WTC11 (cell line): ENCODE data around the gene UPK3A. TPM values are rescaled to one million over a fixed set of nuclear protein-coding genes. Genes with fewer than 3 reads are reported as not detected.

Experiments used
- ATAC-seq: fragments of 200-7000 bp; cut with Tn5 transposase; 2 replicates; pipeline ENCODE4 v1.10.0; 2021; ENCODE audit warnings: mild to moderate bottlenecking, moderate library complexity
- CTCF ChIA-PET: fragments of 300-600 bp; sonication (Branson Sonifier 250); formaldehyde crosslinking; loops from one replicate; lab custom pipeline; 2021; ENCODE audit warnings: antibody characterized with exemption; lab: Charles Lee
- POLR2A ChIA-PET: fragments of 350-600 bp; sonication (Branson Sonifier 250); formaldehyde crosslinking; loops from one replicate; lab custom pipeline; 2021; ENCODE audit warnings: antibody characterized with exemption; lab: Charles Lee
- DNase-seq: peaks from one replicate; pipeline ENCODE4 v3.0.0; 2021; ENCODE audit warnings: low spot score
- H3K27ac Mint-ChIP-seq: 2 replicates; pipeline ENCODE4 v1.8.0; 2021; ENCODE audit warnings: mixed read lengths
- H3K27me3 Mint-ChIP-seq: 2 replicates; pipeline ENCODE4 v1.8.0; 2021; ENCODE audit warnings: low read depth, mild to moderate bottlenecking, moderate library complexity, mixed read lengths
- H3K36me3 Mint-ChIP-seq: 2 replicates; pipeline ENCODE4 v1.8.0; 2021; ENCODE audit warnings: mixed read lengths
- H3K4me1 Mint-ChIP-seq: 2 replicates; pipeline ENCODE4 v1.8.0; 2022; ENCODE audit warnings: mixed read lengths
- H3K4me3 Mint-ChIP-seq: 2 replicates; pipeline ENCODE4 v1.8.0; 2021; ENCODE audit warnings: mild to moderate bottlenecking, moderate library complexity, mixed read lengths
- H3K9me3 Mint-ChIP-seq: 2 replicates; pipeline ENCODE4 v1.8.0; 2021; ENCODE audit warnings: mixed read lengths
- CREB1 ChIP-seq: sonication (generic); formaldehyde crosslinking; IDR thresholded peaks from 2 replicates; pipeline ENCODE4 v1.8.0; 2023; ENCODE audit warnings: mild to moderate bottlenecking, missing genetic modification reagents
- E2F1 ChIP-seq: sonication (generic); formaldehyde crosslinking; IDR thresholded peaks from 2 replicates; pipeline ENCODE4 v1.8.0; 2022; ENCODE audit warnings: mild to moderate bottlenecking, missing genetic modification reagents
- FOXJ3 ChIP-seq: sonication (generic); formaldehyde crosslinking; IDR thresholded peaks from 2 replicates; pipeline ENCODE4 v1.9.0; 2021; ENCODE audit warnings: missing genetic modification reagents, mild to moderate bottlenecking, borderline replicate concordance
- FOXP1 ChIP-seq: sonication (generic); formaldehyde crosslinking; IDR thresholded peaks from 2 replicates; pipeline ENCODE4 v1.8.0; 2022; ENCODE audit warnings: missing genetic modification reagents, mild to moderate bottlenecking, moderate library complexity, borderline replicate concordance
- HMGXB4 ChIP-seq: sonication (generic); formaldehyde crosslinking; IDR thresholded peaks from 2 replicates; pipeline ENCODE4 v1.8.1; 2023; ENCODE audit warnings: mild to moderate bottlenecking, moderate library complexity, missing genetic modification reagents
- JAZF1 ChIP-seq: fragments of 250-450 bp; sonication (Bioruptor Pico); IDR thresholded peaks from 2 replicates; pipeline ENCODE4 v1.9.0; 2021; ENCODE audit warnings: moderate library complexity, mild to moderate bottlenecking, inconsistent platforms
- KAT7 ChIP-seq: sonication (generic); formaldehyde crosslinking; IDR thresholded peaks from 2 replicates; pipeline ENCODE4 v1.8.1; 2023; ENCODE audit warnings: missing genetic modification reagents, mild to moderate bottlenecking, borderline replicate concordance
- MLX ChIP-seq: sonication (generic); formaldehyde crosslinking; IDR thresholded peaks from 2 replicates; pipeline ENCODE4 v1.8.1; 2023; ENCODE audit warnings: mild to moderate bottlenecking, missing genetic modification reagents, moderate library complexity
- MYBL2 ChIP-seq: sonication (generic); formaldehyde crosslinking; IDR thresholded peaks from 2 replicates; pipeline ENCODE4 v1.8.1; 2023; ENCODE audit warnings: mild to moderate bottlenecking, moderate library complexity, missing genetic modification reagents
- NR2C2 ChIP-seq: sonication (generic); formaldehyde crosslinking; IDR thresholded peaks from 2 replicates; pipeline ENCODE4 v1.8.0; 2022; ENCODE audit warnings: mild to moderate bottlenecking, missing genetic modification reagents
- OVOL2 ChIP-seq: fragments of 250-450 bp; sonication (Bioruptor Pico); IDR thresholded peaks from 2 replicates; pipeline ENCODE4 v1.9.0; 2021; ENCODE audit warnings: mild to moderate bottlenecking, borderline replicate concordance
- PRRX2 ChIP-seq: fragments of 250-450 bp; sonication (Bioruptor Pico); IDR thresholded peaks from 2 replicates; pipeline ENCODE4 v1.8.0; 2021; ENCODE audit warnings: mild to moderate bottlenecking
- RORB ChIP-seq: fragments of 250-450 bp; sonication (Bioruptor Pico); IDR thresholded peaks from 2 replicates; pipeline ENCODE4 v1.9.0; 2021; ENCODE audit warnings: mild to moderate bottlenecking
- SP1 ChIP-seq: sonication (generic); formaldehyde crosslinking; conservative IDR thresholded peaks from 2 replicates; pipeline ENCODE4 v1.8.1; 2022; ENCODE audit warnings: missing genetic modification reagents
- TCF7 ChIP-seq: sonication (generic); formaldehyde crosslinking; IDR thresholded peaks from 2 replicates; pipeline ENCODE4 v1.8.0; 2022; ENCODE audit warnings: mild to moderate bottlenecking, low read depth, missing genetic modification reagents, moderate library complexity
- TEAD1 ChIP-seq: sonication (generic); formaldehyde crosslinking; IDR thresholded peaks from 2 replicates; pipeline ENCODE4 v1.8.0; 2022; ENCODE audit warnings: mild to moderate bottlenecking, missing genetic modification reagents
- TP53 ChIP-seq: sonication (generic); formaldehyde crosslinking; IDR thresholded peaks from 2 replicates; pipeline ENCODE4 v1.8.1; 2023; ENCODE audit warnings: mild to moderate bottlenecking, missing genetic modification reagents
- ZBTB21 ChIP-seq: sonication (generic); formaldehyde crosslinking; IDR thresholded peaks from 2 replicates; pipeline ENCODE4 v1.8.1; 2023; ENCODE audit warnings: mild to moderate bottlenecking, missing genetic modification reagents, borderline replicate concordance
- ZNF219 ChIP-seq: sonication (generic); formaldehyde crosslinking; IDR thresholded peaks from 2 replicates; pipeline ENCODE4 v1.8.0; 2023; ENCODE audit warnings: missing genetic modification reagents, mild to moderate bottlenecking, borderline replicate concordance
- ZNF317 ChIP-seq: sonication (generic); formaldehyde crosslinking; IDR thresholded peaks from 2 replicates; pipeline ENCODE4 v1.8.1; 2023; ENCODE audit warnings: low read depth, mild to moderate bottlenecking, moderate library complexity, missing genetic modification reagents, borderline replicate concordance
- ZNF396 ChIP-seq: fragments of 250-450 bp; sonication (Bioruptor Pico); IDR thresholded peaks from 2 replicates; pipeline ENCODE4 v1.8.0; 2021; ENCODE audit warnings: mild to moderate bottlenecking, moderate library complexity, borderline replicate concordance
- ZNF416 ChIP-seq: fragments of 250-450 bp; sonication (Bioruptor Pico); IDR thresholded peaks from 2 replicates; pipeline ENCODE4 v1.9.0; 2021; ENCODE audit warnings: mild to moderate bottlenecking, inconsistent platforms
- ZNF671 ChIP-seq: fragments of 250-450 bp; sonication (Bioruptor Pico); IDR thresholded peaks from 2 replicates; pipeline ENCODE4 v1.8.0; 2021; ENCODE audit warnings: mild to moderate bottlenecking
- total RNA-seq: library from RNA; stranded (reverse); gene quantifications from 3 replicates; pipeline ENCODE4 v1.2.3, GENCODE V29; 2021
- TF ChIP-seq, protein P1 (sequence below): sonication (generic); formaldehyde crosslinking; IDR thresholded peaks from 2 replicates; pipeline ENCODE4 v1.8.0; 2022; ENCODE audit warnings: mild to moderate bottlenecking, missing genetic modification reagents
- TF ChIP-seq, protein P2 (sequence below): sonication (generic); formaldehyde crosslinking; IDR thresholded peaks from 2 replicates; pipeline ENCODE4 v1.8.0; 2022; ENCODE audit warnings: mild to moderate bottlenecking, missing genetic modification reagents
- TF ChIP-seq, protein P3 (sequence below): fragments of 250-450 bp; sonication (Bioruptor Pico); IDR thresholded peaks from 2 replicates; pipeline ENCODE4 v2.1.2; 2022; ENCODE audit warnings: mild to moderate bottlenecking, moderate library complexity
- TF ChIP-seq, protein P4 (sequence below): fragments of 250-450 bp; sonication (Bioruptor Pico); conservative IDR thresholded peaks from 2 replicates; pipeline ENCODE4 v1.9.0; 2021; ENCODE audit warnings: mild to moderate bottlenecking

The UPK3A gene
- total RNA-seq, 1 experiment from 2014 or later: 0.37 TPM

DNA sequence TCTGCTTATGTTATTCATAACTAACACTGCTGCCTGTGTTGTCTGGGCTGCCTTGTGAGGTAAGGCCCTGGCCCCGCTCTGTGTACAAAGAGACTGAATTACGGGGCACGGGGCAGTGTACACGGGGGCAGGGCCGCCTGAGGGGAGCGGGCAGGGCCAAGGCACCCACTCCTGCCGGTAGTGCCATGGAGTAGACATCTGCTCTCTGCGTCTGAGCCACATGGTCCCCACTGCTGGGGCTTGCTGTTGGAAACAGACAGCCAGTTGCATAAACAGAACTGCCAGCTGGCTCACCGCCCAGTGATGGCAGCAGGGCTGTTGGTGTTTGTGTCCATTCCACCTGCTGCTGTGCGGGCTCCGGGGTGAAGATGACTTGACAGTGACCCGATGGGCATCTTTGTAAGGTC, 44.8 kb downstream of the UPK3A start:
- ATAC-seq (no peak), DNase-seq (no peak)
- no peaks in the 10 kb centered on the region for H3K27me3 Mint-ChIP-seq
- H3K36me3 Mint-ChIP-seq: peaks cover 31% of the 10 kb centered on the region
- CTCF ChIA-PET: no interaction called here
- H3K27ac Mint-ChIP-seq: no peak overlapping the region
- H3K4me1 Mint-ChIP-seq: no peaks in the 10 kb centered on the region
- no peak overlapping the region for H3K4me3 Mint-ChIP-seq
- POLR2A ChIA-PET: no interaction called here
- no peaks in the 10 kb centered on the region for H3K9me3 Mint-ChIP-seq
- TF ChIP-seq SP1: no peak
- TF ChIP-seq ZNF396 (CRISPR knock-in tag): no peak
- TF ChIP-seq ZNF671 (CRISPR knock-in tag): no peak
- no peak for TF ChIP-seq TCF7
- TF ChIP-seq, protein P1, sequence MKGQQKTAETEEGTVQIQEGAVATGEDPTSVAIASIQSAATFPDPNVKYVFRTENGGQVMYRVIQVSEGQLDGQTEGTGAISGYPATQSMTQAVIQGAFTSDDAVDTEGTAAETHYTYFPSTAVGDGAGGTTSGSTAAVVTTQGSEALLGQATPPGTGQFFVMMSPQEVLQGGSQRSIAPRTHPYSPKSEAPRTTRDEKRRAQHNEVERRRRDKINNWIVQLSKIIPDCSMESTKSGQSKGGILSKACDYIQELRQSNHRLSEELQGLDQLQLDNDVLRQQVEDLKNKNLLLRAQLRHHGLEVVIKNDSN (CRISPR knock-in tag): no peak
- TF ChIP-seq OVOL2 (CRISPR knock-in tag): no peak
- no peak for TF ChIP-seq FOXJ3
- no peak for TF ChIP-seq NR2C2 (CRISPR knock-in tag)
- TF ChIP-seq FOXP1 (CRISPR knock-in tag): no peak
- no peak for TF ChIP-seq ZNF317 (CRISPR knock-in tag)
- TF ChIP-seq, protein P2, sequence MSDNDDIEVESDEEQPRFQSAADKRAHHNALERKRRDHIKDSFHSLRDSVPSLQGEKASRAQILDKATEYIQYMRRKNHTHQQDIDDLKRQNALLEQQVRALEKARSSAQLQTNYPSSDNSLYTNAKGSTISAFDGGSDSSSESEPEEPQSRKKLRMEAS (CRISPR knock-in tag): no peak
- no peak for TF ChIP-seq MYBL2
- TF ChIP-seq CREB1 (CRISPR knock-in tag): no peak
- TF ChIP-seq, protein P3, sequence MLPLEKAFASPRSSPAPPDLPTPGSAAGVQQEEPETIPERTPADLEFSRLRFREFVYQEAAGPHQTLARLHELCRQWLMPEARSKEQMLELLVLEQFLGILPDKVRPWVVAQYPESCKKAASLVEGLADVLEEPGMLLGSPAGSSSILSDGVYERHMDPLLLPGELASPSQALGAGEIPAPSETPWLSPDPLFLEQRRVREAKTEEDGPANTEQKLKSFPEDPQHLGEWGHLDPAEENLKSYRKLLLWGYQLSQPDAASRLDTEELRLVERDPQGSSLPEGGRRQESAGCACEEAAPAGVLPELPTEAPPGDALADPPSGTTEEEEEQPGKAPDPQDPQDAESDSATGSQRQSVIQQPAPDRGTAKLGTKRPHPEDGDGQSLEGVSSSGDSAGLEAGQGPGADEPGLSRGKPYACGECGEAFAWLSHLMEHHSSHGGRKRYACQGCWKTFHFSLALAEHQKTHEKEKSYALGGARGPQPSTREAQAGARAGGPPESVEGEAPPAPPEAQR (CRISPR knock-in tag): no peak
- no peak for TF ChIP-seq MLX
- no peak for TF ChIP-seq ZNF416 (CRISPR knock-in tag)
- no peak for TF ChIP-seq KAT7
- TF ChIP-seq ZNF219 (CRISPR knock-in tag): no peak

DNA sequence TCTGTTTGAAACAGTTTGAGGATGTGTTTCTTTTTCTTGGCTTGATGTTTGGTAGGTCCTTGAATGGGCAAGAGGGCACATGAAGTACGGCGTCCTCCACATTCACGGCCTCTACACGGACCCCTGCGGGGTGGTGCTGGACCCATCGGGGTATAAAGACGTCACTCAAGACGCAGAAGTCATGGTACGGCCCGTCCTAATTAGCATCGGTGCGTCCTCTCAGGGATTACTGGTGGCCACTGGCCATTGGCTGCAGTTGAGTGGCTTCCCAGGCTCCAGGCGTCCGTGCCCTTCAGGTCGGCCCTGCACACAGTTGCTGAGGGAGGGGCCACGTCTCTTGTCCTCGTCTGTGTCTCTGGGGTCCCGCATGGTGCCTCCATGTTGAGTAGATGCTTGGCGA, 45.8 kb downstream of the UPK3A start:
- ChIA-PET POLR2A (no interaction called here), CTCF (no interaction called here)
- no peak overlapping the region for H3K27ac Mint-ChIP-seq
- peaks cover 30% of the 10 kb centered on the region for H3K36me3 Mint-ChIP-seq
- no peak overlapping the region for H3K4me3 Mint-ChIP-seq
- no peaks in the 10 kb centered on the region for H3K27me3 Mint-ChIP-seq
- H3K4me1 Mint-ChIP-seq: no peaks in the 10 kb centered on the region
- DNase-seq (no peak), ATAC-seq (no peak)
- no peaks in the 10 kb centered on the region for H3K9me3 Mint-ChIP-seq
- no peak for TF ChIP-seq HMGXB4 (CRISPR knock-in tag)
- TF ChIP-seq, protein P4, sequence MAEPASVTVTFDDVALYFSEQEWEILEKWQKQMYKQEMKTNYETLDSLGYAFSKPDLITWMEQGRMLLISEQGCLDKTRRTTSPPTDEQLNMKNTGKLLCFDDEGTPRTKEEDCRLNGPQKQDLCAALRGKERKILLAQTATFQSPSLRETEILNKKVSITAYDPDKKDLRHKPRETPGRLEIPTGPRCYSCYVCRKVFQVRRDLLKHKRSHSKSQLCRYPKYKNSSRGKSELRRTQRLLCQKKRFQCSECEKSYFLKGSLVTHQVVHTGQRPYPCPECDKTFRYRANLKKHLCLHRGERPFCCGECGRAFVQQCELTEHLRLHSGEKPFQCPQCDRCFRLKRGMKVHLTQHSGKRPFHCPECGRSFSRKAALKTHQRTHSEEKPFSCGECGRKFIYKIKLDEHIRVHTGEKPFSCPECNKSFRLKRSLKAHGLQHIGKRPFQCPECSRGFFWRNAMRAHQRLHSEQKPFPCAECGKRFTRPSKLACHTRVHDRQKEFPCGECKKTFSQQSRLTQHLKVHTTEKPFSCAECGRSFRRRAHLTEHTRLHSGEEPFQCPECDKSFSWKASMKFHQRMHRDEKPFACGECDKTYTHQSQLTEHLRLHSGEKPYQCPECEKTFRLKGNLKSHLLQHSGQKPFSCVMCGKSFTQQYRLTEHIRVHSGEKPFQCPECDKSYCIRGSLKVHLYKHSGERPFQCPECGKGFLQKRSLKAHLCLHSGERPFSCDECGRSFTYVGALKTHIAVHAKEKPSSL: no peak
- TF ChIP-seq RORB (CRISPR knock-in tag): no peak
- no peak for TF ChIP-seq PRRX2 (CRISPR knock-in tag)
- TF ChIP-seq ZBTB21: no peak
- no peak for TF ChIP-seq MLX
- no peak for TF ChIP-seq JAZF1
- TF ChIP-seq, protein P2 (CRISPR knock-in tag): no peak
- no peak for TF ChIP-seq ZNF416 (CRISPR knock-in tag)
- TF ChIP-seq TP53 (CRISPR knock-in tag): no peak
- no peak for TF ChIP-seq TEAD1 (CRISPR knock-in tag)
- TF ChIP-seq E2F1 (CRISPR knock-in tag): no peak
